Dendritic cell treated with granulocyte-macrophage colony-stimulating factor and Interleukin-4, amounts not matched to agents 40 ng/mL and 50 ng/mL, for 4 days (primary cell): ENCODE results near the gene FAM120A.
"Not testable (repeated sequence)": the region's sequence is repeated elsewhere in the genome, so short reads cannot be mapped to it uniquely, and the experiment has no call there.

Source experiments
- H3K27ac Mint-ChIP-seq: one replicate; pipeline ENCODE4 v1.8.0; 2022; ENCODE audit warnings: mild to moderate bottlenecking, mixed read lengths
- H3K27me3 Mint-ChIP-seq: one replicate; pipeline ENCODE4 v1.8.0; 2022; ENCODE audit warnings: mild to moderate bottlenecking, mixed read lengths
- H3K36me3 Mint-ChIP-seq: one replicate; pipeline ENCODE4 v1.8.0; 2022; ENCODE audit warnings: low read depth, mixed read lengths
- H3K4me1 Mint-ChIP-seq: one replicate; pipeline ENCODE4 v1.8.0; 2022; ENCODE audit warnings: low read depth, mixed read lengths
- H3K4me3 Mint-ChIP-seq: one replicate; pipeline ENCODE4 v1.8.0; 2022; ENCODE audit warnings: mild to moderate bottlenecking, moderate library complexity, mixed read lengths
- H3K9me3 Mint-ChIP-seq: one replicate; pipeline ENCODE4 v1.8.0; 2022; ENCODE audit warnings: mixed read lengths
- intact Hi-C: fragments of 100-400 bp; cut with micrococcal nuclease; formaldehyde crosslinking; loops from one replicate; pipeline ENCODE4 v1.15.0; 2022

The FAM120A gene

DNA sequence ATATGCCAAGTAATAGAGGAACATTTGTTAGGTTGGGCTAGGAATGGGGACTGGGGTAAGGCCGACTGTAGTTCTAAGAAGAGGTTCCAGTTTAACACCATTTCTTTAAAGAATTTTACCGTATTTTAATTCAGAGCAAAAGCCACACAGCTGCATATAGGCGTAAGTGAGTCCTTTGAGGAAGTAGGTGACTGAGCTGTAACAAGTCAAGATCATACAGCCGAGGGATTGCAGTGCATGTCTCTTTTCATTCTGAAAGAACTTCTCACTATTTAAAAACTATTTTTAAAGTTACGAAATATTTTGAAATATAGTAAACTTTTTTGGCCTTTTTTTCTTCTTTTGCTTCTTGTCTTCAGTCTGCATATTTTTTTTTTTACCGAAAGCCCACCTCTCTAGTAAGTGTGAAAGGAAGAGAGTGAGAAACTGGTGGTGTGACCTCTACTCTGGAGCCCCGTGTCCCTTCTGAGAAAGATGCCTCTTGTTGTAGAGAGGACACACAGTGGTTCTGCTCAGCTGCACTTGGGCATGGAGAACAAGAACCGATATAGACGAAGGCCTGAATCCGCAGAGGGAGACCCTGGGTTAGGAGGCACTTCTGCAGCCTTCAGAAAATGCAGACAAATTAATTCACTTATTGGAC is 60.8 kb downstream of the FAM120A start:
- Mint-ChIP-seq H3K27ac (peak overlapping the region; percentile 86), H3K36me3 (peaks cover 50% of the 10 kb centered on the region), H3K4me1 (peaks cover 66% of the 10 kb centered on the region), H3K4me3 (peak overlapping the region; percentile 62)
- intact Hi-C loops, H3K9me3 Mint-ChIP-seq, H3K27me3 Mint-ChIP-seq: not testable (repeated sequence)

DNA sequence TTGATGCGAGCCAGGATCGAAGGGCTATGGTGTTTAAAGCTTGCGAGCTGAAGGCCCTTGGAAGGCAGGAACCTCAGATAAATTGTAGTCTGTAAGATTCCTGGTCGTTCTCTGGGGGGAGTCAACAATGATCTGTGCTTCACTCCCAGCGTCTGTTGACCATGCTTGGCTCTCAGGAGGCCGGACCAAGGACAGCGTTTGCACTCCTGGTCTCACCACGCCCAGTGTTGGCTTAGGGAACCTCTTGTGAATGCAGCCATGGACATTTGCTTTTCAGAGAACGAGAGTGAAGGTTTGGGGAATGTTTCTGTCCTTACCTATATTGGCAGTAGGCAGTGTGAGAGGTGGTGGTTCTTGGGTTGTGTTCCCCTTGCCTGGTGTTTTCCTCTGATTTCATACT is 62.1 kb downstream of the FAM120A start:
- H3K4me1 Mint-ChIP-seq, result peaks cover 53% of the 10 kb centered on the region
- H3K4me3 Mint-ChIP-seq, result no peak overlapping the region
- no peak overlapping the region for H3K27ac Mint-ChIP-seq
- no peaks in the 10 kb centered on the region for H3K27me3 Mint-ChIP-seq
- intact Hi-C loops, result no loop called here
- no peaks in the 10 kb centered on the region for H3K9me3 Mint-ChIP-seq
- H3K36me3 Mint-ChIP-seq, result peaks cover 58% of the 10 kb centered on the region

DNA sequence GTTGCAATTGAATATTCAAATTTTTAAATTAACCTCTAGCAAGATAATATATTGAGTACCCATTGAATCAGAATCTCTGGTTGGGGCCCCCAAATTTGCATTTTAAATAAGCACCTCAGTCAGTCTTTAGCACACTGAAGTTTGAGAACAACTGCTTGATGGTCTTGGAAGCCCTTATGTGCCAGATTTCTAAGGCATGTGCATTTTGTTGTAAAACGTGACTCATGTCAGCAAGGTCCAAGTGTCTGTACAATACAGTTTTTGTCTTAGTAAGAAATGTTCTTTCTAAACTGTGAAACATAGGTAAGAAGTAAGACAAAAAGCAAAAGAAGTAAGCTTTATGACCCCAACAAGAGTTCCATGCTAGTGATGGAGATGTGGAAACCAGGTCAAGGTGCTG is 65.8 kb downstream of the FAM120A start:
- Mint-ChIP-seq H3K9me3 (no peaks in the 10 kb centered on the region), H3K4me1 (peaks cover 21% of the 10 kb centered on the region), H3K27me3 (no peaks in the 10 kb centered on the region), H3K4me3 (no peak overlapping the region), H3K27ac (no peak overlapping the region), H3K36me3 (peaks cover 77% of the 10 kb centered on the region)
- intact Hi-C loops, result no loop called here

DNA sequence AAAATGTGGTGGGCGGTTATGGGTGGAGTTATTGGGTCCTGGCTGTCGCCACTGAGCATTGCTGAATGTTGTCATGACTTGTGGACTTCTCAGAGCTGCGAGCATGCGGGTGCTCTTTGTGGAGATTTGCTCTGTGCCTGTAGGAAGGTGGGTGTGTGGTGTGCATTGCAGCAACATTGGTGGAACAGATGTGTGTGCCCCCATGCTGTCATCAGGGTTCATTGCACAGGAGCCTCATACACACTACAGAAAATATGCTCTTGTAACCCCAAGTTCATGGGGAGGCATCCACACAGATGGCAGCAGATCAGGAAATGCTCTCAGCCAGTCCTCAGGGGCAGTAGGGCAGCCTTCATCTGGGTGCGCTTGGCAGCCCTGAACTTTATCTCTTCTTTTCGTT is 69.0 kb downstream of the FAM120A start:
- no peaks in the 10 kb centered on the region for H3K9me3 Mint-ChIP-seq
- H3K4me3 Mint-ChIP-seq, result no peak overlapping the region
- no peak overlapping the region for H3K27ac Mint-ChIP-seq
- no peaks in the 10 kb centered on the region for H3K4me1 Mint-ChIP-seq
- peaks cover 89% of the 10 kb centered on the region for H3K36me3 Mint-ChIP-seq
- H3K27me3 Mint-ChIP-seq, result no peaks in the 10 kb centered on the region
- intact Hi-C loops, result no loop called here

DNA sequence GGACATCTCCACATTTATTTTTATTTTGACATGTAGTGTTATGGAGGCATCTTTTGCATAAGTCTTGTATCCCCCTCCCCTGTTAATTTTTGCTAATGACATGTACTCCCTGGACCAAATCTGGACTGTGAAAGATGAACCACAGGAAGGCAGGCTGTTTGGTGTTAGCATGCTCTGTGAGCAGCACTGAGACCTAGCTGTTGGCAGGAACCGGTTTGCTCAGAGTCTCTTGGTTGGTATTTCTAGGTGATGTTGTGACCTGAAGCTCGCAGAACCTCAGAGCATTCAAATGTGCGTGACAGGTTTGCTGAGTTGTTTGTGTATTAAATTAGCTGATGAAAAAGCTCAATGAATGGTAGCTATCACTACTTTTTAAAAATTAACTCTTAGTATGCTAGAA is 71.3 kb downstream of the FAM120A start:
- Mint-ChIP-seq H3K36me3 (peaks cover 92% of the 10 kb centered on the region), H3K9me3 (no peaks in the 10 kb centered on the region), H3K4me1 (no peaks in the 10 kb centered on the region), H3K27ac (no peak overlapping the region), H3K4me3 (no peak overlapping the region), H3K27me3 (no peaks in the 10 kb centered on the region)
- intact Hi-C loops, result no loop called here

DNA sequence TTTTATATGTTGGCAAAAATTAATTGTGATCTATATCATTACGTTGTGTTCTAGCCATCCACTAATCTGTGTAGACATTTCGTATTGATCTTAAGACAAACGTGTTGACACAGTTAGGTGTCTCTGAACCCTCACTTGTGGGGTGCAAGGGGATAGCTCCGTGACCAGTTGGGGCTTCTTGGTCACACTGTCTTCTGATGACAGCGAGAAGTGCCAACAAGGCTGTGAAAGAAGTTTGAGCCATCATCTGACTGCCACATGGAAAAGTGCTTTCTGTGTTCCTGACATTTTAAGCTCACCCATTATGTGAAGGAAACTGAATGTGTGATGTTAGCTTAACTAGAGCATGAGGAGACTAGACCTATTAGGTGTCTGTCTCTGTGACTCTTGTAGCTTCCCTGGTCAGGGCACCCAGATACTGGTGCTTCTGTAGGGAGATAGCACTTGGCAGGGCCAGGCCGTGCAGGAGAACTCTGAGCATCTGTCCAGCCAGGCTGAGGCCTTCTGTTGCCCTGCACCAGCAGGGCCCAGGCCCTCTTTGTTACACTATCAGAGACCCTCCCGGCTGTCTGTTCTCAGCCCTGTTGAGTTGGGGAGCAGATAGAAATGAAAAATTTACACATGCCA is 72.1 kb downstream of the FAM120A start:
- peaks cover 92% of the 10 kb centered on the region for H3K36me3 Mint-ChIP-seq
- no peak overlapping the region for H3K4me3 Mint-ChIP-seq

DNA sequence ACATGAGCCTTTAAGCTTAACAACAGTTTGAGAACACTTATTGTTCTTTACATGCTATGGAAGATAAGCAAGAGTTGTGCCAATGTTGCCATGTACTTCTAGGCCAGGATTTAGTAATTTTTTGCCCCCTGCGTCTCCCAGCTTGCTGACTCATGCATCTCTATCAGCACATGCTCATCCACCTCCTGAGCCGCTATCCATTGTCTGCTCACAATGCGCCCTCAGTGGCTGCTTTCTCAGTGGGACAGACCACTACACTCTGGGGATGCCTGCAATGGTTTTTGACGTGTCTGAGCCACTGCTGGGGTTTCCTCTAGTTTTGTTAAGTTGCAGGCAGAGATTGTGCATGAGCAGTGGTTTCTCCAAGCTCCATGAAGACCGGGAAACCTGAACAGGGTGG is 74.0 kb downstream of the FAM120A start:
- peaks cover 92% of the 10 kb centered on the region for H3K36me3 Mint-ChIP-seq
- H3K4me1 Mint-ChIP-seq, result no peaks in the 10 kb centered on the region
- intact Hi-C loops, result no loop called here

More for the DNA sequence above, 72.1 kb downstream of the FAM120A start:
- Mint-ChIP-seq H3K27me3 (no peaks in the 10 kb centered on the region), H3K27ac (peak overlapping the region; percentile 10), H3K4me1 (no peaks in the 10 kb centered on the region), H3K9me3 (no peaks in the 10 kb centered on the region)
- intact Hi-C loops, result no loop called here

DNA sequence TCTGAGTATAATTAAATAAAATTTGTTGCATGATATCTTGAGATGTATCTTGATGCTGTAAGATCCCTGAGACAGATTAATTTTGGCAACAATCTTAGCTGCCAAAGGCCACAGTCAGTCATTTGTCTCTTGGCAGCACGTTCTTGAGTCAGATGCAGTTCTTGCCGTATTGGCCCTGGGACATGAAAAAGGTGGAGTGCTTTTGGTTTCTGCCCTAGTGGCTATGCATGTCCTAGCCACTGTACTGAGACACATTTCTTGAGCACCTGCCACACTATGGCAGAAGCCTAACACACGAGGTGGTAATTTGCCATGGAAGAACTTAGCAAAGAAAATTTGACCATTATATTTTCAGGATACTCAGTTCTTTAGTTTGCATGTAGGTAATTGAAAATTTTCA is 79.9 kb downstream of the FAM120A start:
- intact Hi-C loops, result no loop called here

More for the DNA sequence above, 74.0 kb downstream of the FAM120A start:
- H3K27ac Mint-ChIP-seq, result no peak overlapping the region
- no peaks in the 10 kb centered on the region for H3K27me3 Mint-ChIP-seq
- no peak overlapping the region for H3K4me3 Mint-ChIP-seq
- no peaks in the 10 kb centered on the region for H3K9me3 Mint-ChIP-seq

DNA sequence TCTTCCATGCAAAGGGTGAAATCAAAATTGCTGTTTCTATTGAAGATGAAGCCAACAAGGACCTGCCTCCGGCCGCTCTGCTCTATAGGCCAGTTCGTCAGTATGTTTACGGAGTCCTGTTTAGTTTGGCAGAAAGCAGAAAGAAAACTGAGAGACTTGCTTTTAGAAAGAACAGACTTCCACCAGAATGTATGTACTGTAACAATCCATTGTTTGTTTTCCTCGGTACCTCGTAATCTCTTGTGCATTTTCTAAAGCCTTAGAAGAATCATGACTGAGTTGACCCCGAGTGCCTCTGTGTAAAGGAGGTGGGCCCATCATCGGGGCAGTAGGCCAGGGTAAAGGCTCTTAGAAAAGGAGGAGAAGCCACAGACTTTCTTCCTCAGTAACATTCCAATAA is 80.7 kb downstream of the FAM120A start:
- Mint-ChIP-seq H3K4me3 (no peak overlapping the region), H3K27ac (no peak overlapping the region), H3K27me3 (no peaks in the 10 kb centered on the region), H3K9me3 (no peaks in the 10 kb centered on the region), H3K36me3 (peaks cover 100% of the 10 kb centered on the region), H3K4me1 (no peaks in the 10 kb centered on the region)
- intact Hi-C loops, result no loop called here

More for the DNA sequence above, 79.9 kb downstream of the FAM120A start:
- H3K27me3 Mint-ChIP-seq, result no peaks in the 10 kb centered on the region
- peaks cover 100% of the 10 kb centered on the region for H3K36me3 Mint-ChIP-seq
- H3K9me3 Mint-ChIP-seq, result no peaks in the 10 kb centered on the region
- no peak overlapping the region for H3K4me3 Mint-ChIP-seq
- H3K4me1 Mint-ChIP-seq, result no peaks in the 10 kb centered on the region
- H3K27ac Mint-ChIP-seq, result no peak overlapping the region

DNA sequence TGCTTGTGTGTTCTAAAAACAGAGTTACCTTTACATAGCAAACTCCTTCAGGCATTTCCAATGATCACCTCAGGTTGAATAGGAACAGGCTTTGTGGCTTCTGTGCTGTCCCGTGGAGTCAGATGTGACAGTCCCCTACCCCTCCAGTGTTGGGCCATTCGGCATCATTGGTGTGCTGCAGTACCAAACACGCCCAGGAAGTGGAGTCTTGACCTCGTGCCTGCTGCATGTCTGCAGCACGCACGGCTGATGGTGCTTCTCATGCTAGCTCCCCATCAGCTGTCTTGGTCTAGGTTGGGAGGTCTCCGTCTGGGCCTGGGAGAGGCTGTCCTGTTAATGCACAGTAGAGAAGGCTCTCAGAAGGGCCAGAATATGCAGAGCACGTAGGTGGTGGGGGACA is 82.4 kb downstream of the FAM120A start:
- H3K27me3 Mint-ChIP-seq, result no peaks in the 10 kb centered on the region
- H3K9me3 Mint-ChIP-seq, result no peaks in the 10 kb centered on the region
- H3K27ac Mint-ChIP-seq, result no peak overlapping the region
- H3K36me3 Mint-ChIP-seq, result peaks cover 94% of the 10 kb centered on the region
- H3K4me1 Mint-ChIP-seq, result no peaks in the 10 kb centered on the region
- intact Hi-C loops, result no loop called here
- no peak overlapping the region for H3K4me3 Mint-ChIP-seq

DNA sequence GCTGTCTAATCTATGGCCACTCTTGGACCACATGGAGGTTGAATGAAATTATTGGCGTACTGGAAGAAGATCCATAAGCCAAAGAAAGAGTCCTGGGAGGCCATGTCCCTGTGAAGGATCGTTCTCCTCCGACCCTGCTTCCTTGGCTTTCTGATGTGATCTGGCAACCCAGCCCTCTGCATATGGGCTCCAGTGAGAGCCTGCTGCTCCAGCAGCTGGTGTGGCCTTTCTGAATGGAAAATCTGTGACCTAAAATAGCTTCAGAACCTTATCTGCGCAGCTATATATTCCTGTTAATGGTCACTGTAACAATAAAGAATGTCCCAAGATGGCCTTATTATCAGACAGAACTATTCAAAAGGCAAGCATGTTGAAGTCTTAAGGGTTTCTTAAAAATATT is 84.7 kb downstream of the FAM120A start:
- intact Hi-C loops, result no loop called here
- H3K4me1 Mint-ChIP-seq, result no peaks in the 10 kb centered on the region
- no peaks in the 10 kb centered on the region for H3K27me3 Mint-ChIP-seq
- H3K9me3 Mint-ChIP-seq, result no peaks in the 10 kb centered on the region
- H3K4me3 Mint-ChIP-seq, result no peak overlapping the region
- no peak overlapping the region for H3K27ac Mint-ChIP-seq
- peaks cover 94% of the 10 kb centered on the region for H3K36me3 Mint-ChIP-seq

DNA sequence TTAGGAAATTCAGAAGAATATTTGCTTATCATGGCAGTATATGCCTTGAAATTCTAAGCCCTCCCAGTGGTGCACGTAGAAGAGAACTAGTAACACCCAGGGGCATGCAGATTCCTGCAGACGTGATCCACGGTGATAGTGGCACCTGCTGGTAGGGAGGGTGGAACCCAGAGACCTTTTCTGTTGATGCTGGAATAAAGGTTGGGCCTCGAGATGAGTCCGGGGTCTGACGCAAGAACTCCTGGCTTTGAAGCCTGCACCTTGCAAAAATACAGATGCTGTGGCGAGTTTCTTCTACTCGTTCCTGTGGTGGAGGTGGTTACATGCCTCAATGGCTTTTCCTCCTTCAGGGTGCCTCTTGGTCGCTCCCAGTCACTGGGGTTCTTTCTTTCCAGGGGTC is 85.4 kb downstream of the FAM120A start:
- intact Hi-C loops, result no loop called here
- Mint-ChIP-seq H3K9me3 (no peaks in the 10 kb centered on the region), H3K27me3 (no peaks in the 10 kb centered on the region), H3K4me3 (no peak overlapping the region), H3K27ac (peak overlapping the region; percentile 51), H3K4me1 (no peaks in the 10 kb centered on the region), H3K36me3 (peaks cover 93% of the 10 kb centered on the region)

DNA sequence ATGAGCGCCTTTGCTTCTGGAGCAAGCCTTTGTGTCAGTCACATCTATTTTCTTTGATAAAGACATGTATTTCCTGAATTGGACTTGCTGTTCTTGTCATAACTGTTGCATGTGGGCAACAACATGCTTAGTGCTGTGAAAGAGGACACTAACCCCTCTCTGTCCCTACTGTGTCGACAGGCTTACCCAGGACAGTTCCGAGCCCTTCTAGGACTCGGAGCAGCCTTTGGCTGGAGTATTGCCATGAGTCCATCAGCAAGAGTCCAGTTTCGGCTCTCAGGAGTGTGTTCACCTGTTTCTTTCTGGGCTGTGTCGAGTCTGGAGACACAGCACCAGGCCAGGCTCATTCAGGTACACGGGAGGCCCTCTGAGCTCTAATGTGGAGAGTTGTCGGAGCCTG is 88.8 kb downstream of the FAM120A start:
- Mint-ChIP-seq H3K9me3 (no peaks in the 10 kb centered on the region), H3K4me3 (no peak overlapping the region), H3K27ac (no peak overlapping the region), H3K36me3 (peaks cover 92% of the 10 kb centered on the region), H3K27me3 (no peaks in the 10 kb centered on the region), H3K4me1 (no peaks in the 10 kb centered on the region)
- intact Hi-C loops, result no loop called here

DNA sequence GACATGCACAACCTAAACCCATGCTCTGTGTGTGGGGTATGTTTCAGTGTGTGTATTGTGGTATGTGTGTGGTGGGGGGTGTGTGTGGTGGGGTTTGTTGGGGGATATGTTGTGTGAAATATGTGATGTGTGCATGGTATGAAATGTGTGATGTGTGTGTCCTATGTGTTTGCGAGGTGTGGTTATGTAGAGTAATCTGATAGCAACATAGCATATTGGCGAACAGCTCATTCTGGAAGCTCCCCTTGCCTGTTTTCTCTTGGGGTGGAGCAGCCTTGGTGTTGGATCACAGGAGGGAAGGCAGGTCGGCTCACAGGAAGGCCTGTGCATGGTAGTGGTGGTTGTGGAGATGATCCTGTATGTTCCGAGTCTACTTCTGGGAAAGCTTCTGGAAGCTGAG is 89.5 kb downstream of the FAM120A start:
- Mint-ChIP-seq H3K4me3 (no peak overlapping the region), H3K27ac (no peak overlapping the region), H3K4me1 (no peaks in the 10 kb centered on the region), H3K36me3 (peaks cover 92% of the 10 kb centered on the region), H3K27me3 (no peaks in the 10 kb centered on the region), H3K9me3 (no peaks in the 10 kb centered on the region)
- intact Hi-C loops, result no loop called here
